Tibial nerve (tissue), 4 donors: ENCODE data around the gene RAP1A. TPM values are rescaled to one million over a fixed set of nuclear protein-coding genes. Genes with fewer than 3 reads are reported as not detected.
A peak's percentile ranks its signal among the peaks of the same experiment; 100 is the strongest.

Source experiments
- DNase-seq, 2 donors: peaks; one replicate each; pipeline ENCODE4 v3.0.0-alpha.2; 2019; ENCODE audit warnings: low spot score in 2 of 2
- H3K27ac ChIP-seq, 4 donors: fragments of 200-600 bp; sonication (generic) in 3 of 4; one replicate each; pipeline ENCODE4 v1.5.1; 2017 to 2019; ENCODE audit warnings: mild to moderate bottlenecking in 1 of 4
- H3K27me3 ChIP-seq, 2 donors: fragments of 200-600 bp; sonication (generic) in 1 of 2; one replicate each; pipeline versions ENCODE4 v1.5.1 to v1.6.0; 2017 to 2019
- H3K36me3 ChIP-seq, 3 donors: fragments of 200-600 bp; sonication (generic); one replicate each; pipeline ENCODE4 v1.5.1; 2018 to 2019
- H3K4me1 ChIP-seq, 4 donors: fragments of 200-600 bp; sonication (generic) in 3 of 4; one replicate each; pipeline ENCODE4 v1.5.1; 2017 to 2019
- H3K4me3 ChIP-seq, 4 donors: fragments of 200-600 bp; sonication (generic) in 3 of 4; one replicate each; pipeline ENCODE4 v1.5.1; 2017 to 2019; ENCODE audit warnings: mild to moderate bottlenecking in 1 of 4, moderate library complexity in 1 of 4
- H3K9me3 ChIP-seq, 4 donors: fragments of 200-600 bp; sonication (generic) in 3 of 4; one replicate each; pipeline ENCODE4 v1.5.1; 2017 to 2019
- EP300 ChIP-seq, 2 donors: sonication (generic); formaldehyde crosslinking; IDR thresholded peaks; one replicate each; pipeline ENCODE4 v1.6.1; 2017; ENCODE audit warnings: antibody characterized with exemption in 2 of 2, mild to moderate bottlenecking in 1 of 2
- POLR2A ChIP-seq, 2 donors: fragments of 450-650 bp; IDR thresholded peaks; one replicate each; pipeline ENCODE4 v1.6.1; 2017; ENCODE audit warnings: antibody characterized with exemption in 2 of 2, mild to moderate bottlenecking in 2 of 2, moderate library complexity in 2 of 2
- WGBS, 2 donors: methylation state at CpG; one replicate each; pipeline ENCODE4 v1.1.5; 2018; 5-methylcytosine and 5-hydroxymethylcytosine counted together
- total RNA-seq, 4 donors: library from RNA; depleted of rRNA; stranded (reverse); fragments of >200 nt; gene quantifications; one replicate each; pipeline ENCODE4 v1.1.0, GENCODE V29; 2016
- TF ChIP-seq, protein P1 (sequence below), 5 experiments: fragments of 200-600 bp in 3 of 5; fragments of 450-650 bp in 2 of 5; sonication (generic) in 3 of 5; IDR thresholded peaks; one replicate each; pipeline ENCODE4 v1.5.1; 2016 to 2019; ENCODE audit warnings: antibody characterized with exemption in 5 of 5, mild to moderate bottlenecking in 3 of 5, moderate library complexity in 2 of 5

Gene RAP1A
- total RNA-seq, 4 donors from 2014 or later, result 45.5 to 48.7 (median 46.8) TPM

DNA sequence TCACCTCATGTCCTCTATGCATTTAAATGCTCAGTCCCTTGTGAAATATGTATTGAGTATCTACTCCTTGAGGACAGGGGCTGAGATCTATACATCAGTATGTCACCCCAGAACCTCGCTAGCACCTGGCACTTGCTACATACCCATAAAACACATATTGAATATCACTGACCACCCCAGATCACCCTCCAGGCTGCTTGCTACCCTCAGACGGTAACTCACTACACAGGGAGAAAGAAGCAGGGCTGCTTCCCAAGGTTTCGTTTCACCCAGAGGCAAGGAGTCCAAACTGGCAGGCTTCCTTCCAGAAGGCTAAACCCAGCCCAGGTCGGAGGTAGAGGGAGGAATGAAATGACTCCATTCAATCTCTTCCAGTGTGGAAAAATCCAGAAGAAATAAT is 111.1 kb downstream of the RAP1A start:
- H3K4me1 ChIP-seq, result peaks cover 0 to 70% (median 41%) of the 10 kb centered on the region in 4 donors

DNA sequence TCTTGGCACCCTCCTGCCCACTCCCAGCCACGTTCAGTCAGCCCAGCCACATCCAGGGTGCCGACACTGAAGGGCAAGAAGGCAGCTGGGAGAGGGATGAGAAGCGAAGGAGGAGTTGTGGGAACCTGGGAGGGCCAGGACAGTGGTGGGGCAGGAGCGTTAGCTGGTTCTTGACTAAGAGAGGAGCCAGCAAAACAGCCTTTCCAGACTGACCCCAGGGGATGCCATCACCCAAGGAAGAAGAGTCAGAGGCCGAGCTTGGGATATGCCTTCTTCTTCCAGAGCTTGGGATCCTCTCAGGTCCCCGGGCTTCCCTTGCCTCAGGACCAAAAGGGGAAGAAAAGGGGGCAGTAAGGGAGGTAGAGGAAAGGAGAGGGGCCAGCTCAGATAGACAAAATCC is 112.4 kb downstream of the RAP1A start:
- TF ChIP-seq, protein P1, sequence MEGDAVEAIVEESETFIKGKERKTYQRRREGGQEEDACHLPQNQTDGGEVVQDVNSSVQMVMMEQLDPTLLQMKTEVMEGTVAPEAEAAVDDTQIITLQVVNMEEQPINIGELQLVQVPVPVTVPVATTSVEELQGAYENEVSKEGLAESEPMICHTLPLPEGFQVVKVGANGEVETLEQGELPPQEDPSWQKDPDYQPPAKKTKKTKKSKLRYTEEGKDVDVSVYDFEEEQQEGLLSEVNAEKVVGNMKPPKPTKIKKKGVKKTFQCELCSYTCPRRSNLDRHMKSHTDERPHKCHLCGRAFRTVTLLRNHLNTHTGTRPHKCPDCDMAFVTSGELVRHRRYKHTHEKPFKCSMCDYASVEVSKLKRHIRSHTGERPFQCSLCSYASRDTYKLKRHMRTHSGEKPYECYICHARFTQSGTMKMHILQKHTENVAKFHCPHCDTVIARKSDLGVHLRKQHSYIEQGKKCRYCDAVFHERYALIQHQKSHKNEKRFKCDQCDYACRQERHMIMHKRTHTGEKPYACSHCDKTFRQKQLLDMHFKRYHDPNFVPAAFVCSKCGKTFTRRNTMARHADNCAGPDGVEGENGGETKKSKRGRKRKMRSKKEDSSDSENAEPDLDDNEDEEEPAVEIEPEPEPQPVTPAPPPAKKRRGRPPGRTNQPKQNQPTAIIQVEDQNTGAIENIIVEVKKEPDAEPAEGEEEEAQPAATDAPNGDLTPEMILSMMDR (IDR thresholded peaks at IDR 0.05), result no peak
- TF ChIP-seq EP300 (IDR thresholded peaks at IDR 0.05) (no peak), POLR2A (IDR thresholded peaks at IDR 0.05) (no peak)
- no peak for DNase-seq
- H3K4me1 ChIP-seq, result peaks cover 0 to 83% (median 50%) of the 10 kb centered on the region in 4 donors
- H3K9me3 ChIP-seq, result no peaks in the 10 kb centered on the region
- H3K27me3 ChIP-seq, result no peaks in the 10 kb centered on the region
- H3K36me3 ChIP-seq, result peaks cover 0 to 7% (median 0%) of the 10 kb centered on the region in 3 donors
- H3K27ac ChIP-seq, result peak overlapping the region in 3 of 4 donors; percentile 48 to 93 (median 85)
- H3K4me3 ChIP-seq, result no peak overlapping the region
- WGBS, 2 donors, result 68 to 79% methylated on average over 6 of the region's 6 CpGs

More for the DNA sequence above, 111.1 kb downstream of the RAP1A start:
- Histone ChIP-seq H3K27ac (peak overlapping the region in 3 of 4 donors; percentile 20 to 85 (median 77)), H3K36me3 (peaks cover 0 to 15% (median 0%) of the 10 kb centered on the region in 3 donors), H3K4me3 (no peak overlapping the region), H3K27me3 (no peaks in the 10 kb centered on the region), H3K9me3 (no peaks in the 10 kb centered on the region)
- WGBS, 2 donors, result 54 to 58% methylated on average over 4 of the region's 4 CpGs
- TF ChIP-seq POLR2A (IDR thresholded peaks at IDR 0.05) (no peak), EP300 (IDR thresholded peaks at IDR 0.05) (no peak)
- TF ChIP-seq, protein P1 (IDR thresholded peaks at IDR 0.05), result no peak
- no peak for DNase-seq

DNA sequence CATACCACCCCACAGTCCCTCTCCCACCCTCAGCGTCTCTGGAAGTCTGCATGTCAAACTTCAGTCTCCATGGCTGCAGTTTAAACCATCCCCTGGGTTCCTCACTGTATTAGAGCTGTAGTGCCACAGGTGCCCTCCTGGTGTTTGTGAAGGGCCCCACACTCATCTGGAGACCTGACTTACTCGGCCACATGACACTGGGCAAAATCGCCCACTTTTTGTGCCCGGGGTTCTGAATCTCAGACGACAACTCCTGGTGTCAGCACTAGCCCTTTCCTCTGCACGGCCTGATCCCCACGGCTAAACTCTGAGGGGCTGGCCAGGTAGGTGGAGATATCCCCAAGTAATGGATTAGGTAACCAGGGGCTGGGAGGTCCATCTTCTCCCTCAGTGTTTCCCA is 113.1 kb downstream of the RAP1A start:
- Histone ChIP-seq H3K9me3 (no peaks in the 10 kb centered on the region), H3K27me3 (no peaks in the 10 kb centered on the region), H3K36me3 (no peaks in the 10 kb centered on the region), H3K4me1 (peaks cover 0 to 91% (median 57%) of the 10 kb centered on the region in 4 donors), H3K4me3 (no peak overlapping the region), H3K27ac (peak overlapping the region in 3 of 4 donors; percentile 71 to 93 (median 85))
- TF ChIP-seq EP300 (IDR thresholded peaks at IDR 0.05), result no peak
- TF ChIP-seq, protein P1 (IDR thresholded peaks at IDR 0.05), result no peak
- no peak for TF ChIP-seq POLR2A (IDR thresholded peaks at IDR 0.05)
- no peak for DNase-seq
- WGBS, 2 donors, result 91 to 94% methylated on average over 7 of the region's 7 CpGs

DNA sequence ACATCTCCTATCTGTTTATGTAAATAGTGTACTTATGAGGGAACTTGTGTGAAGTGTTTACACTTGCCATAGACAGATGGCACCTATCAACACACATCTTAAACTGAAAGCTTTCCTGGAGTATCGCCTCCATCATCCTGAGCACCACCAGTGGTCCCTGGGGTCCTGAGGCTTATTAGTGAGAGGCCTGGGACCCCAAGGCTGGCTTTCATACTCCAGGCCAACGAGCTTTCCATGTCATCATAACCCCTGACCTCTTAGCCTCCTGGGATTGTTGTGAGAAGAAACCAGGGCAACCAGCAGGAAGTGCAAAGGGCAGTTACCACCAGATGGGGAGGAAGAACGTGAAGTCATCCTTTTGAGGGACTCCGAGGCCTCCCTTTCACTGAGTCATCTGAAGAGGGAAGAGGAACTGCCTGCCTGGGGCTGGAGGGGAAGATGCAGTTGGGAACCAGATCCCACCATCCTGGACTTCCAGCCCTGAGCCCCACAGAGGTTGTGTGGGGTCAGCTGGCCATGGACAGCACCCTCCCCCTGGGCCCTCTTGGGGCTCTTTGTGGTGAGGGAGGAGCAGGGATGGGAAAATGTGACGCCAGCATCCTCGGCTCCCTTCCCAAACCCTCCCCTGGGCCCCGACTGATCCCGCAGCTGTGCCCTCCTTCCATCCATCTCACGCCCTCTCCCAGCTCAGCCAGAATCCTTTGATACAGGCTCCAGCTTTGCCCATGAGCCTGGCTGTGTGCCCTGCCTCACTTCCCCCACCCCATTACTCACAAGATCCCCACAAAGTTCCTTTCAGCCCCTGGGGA is 113.8 kb downstream of the RAP1A start:
- H3K4me3 ChIP-seq, result no peak overlapping the region
- 20 to 34% methylated on average over 9 of the region's 9 CpGs for WGBS, 2 donors
- DNase-seq, result peak in 1 of 2 donors; percentile 26
- H3K9me3 ChIP-seq, result no peaks in the 10 kb centered on the region
- no peaks in the 10 kb centered on the region for H3K36me3 ChIP-seq
- peak overlapping the region in 3 of 4 donors; percentile 71 to 93 (median 85) for H3K27ac ChIP-seq
- peak in 1 of 2 donors; percentile 52 for TF ChIP-seq EP300 (IDR thresholded peaks at IDR 0.05)
- TF ChIP-seq POLR2A (IDR thresholded peaks at IDR 0.05), result no peak
- TF ChIP-seq, protein P1 (IDR thresholded peaks at IDR 0.05), result no peak
- peaks cover 0 to 97% (median 64%) of the 10 kb centered on the region in 4 donors for H3K4me1 ChIP-seq
- no peaks in the 10 kb centered on the region for H3K27me3 ChIP-seq

DNA sequence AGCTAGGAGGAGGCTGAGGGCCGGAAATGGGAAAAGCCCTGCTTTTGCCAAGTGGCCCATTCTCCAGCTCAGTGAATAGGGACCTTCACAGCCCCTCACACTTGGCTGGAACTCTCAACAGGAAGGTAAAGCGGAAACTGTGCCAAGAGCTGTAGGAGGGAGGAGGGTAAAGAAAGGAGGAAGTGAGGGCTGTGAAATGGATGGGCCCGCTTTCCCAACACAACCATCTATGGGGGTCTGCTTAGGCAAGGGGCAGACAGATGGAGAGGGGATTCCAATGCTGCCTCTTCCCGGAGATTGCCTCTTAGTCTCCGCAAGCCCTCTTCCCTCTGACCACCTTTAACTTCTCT is 114.4 kb downstream of the RAP1A start:
- H3K4me3 ChIP-seq, result no peak overlapping the region
- TF ChIP-seq, protein P1 (IDR thresholded peaks at IDR 0.05), result no peak
- TF ChIP-seq POLR2A (IDR thresholded peaks at IDR 0.05), result no peak
- no peak for TF ChIP-seq EP300 (IDR thresholded peaks at IDR 0.05)
- H3K27ac ChIP-seq, result peak overlapping the region; percentile 39 to 93 (median 78)
- H3K36me3 ChIP-seq, result no peaks in the 10 kb centered on the region
- 41 to 47% methylated on average over 5 of the region's 5 CpGs for WGBS, 2 donors
- peaks cover 0 to 100% (median 65%) of the 10 kb centered on the region in 4 donors for H3K4me1 ChIP-seq
- H3K9me3 ChIP-seq, result no peaks in the 10 kb centered on the region
- peak in 1 of 2 donors; percentile 23 for DNase-seq
- H3K27me3 ChIP-seq, result no peaks in the 10 kb centered on the region
